Gastrocnemius medialis (tissue), 4 donors: ENCODE results near the gene PLA2G12A.

ENCODE experiments used
- POLR2A ChIP-seq, 2 donors: fragments of 450-650 bp; IDR thresholded peaks; one replicate each; pipeline ENCODE4 v1.6.1; 2017; ENCODE audit warnings: antibody characterized with exemption in 2 of 2, mild to moderate bottlenecking in 2 of 2, moderate library complexity in 2 of 2
- TF ChIP-seq, protein P1 (sequence below), 5 experiments: fragments of 450-650 bp in 3 of 5; fragments of 200-600 bp in 2 of 5; sonication (generic) in 2 of 5; IDR thresholded peaks in 4 of 5; conservative IDR thresholded peaks in 1 of 5; 1 replicate in 4 of 5; 2 replicates in 1 of 5; pipeline ENCODE4 v1.5.1; 2016 to 2019; ENCODE audit warnings: antibody characterized with exemption in 5 of 5, mild to moderate bottlenecking in 3 of 5, moderate library complexity in 3 of 5

DNA sequence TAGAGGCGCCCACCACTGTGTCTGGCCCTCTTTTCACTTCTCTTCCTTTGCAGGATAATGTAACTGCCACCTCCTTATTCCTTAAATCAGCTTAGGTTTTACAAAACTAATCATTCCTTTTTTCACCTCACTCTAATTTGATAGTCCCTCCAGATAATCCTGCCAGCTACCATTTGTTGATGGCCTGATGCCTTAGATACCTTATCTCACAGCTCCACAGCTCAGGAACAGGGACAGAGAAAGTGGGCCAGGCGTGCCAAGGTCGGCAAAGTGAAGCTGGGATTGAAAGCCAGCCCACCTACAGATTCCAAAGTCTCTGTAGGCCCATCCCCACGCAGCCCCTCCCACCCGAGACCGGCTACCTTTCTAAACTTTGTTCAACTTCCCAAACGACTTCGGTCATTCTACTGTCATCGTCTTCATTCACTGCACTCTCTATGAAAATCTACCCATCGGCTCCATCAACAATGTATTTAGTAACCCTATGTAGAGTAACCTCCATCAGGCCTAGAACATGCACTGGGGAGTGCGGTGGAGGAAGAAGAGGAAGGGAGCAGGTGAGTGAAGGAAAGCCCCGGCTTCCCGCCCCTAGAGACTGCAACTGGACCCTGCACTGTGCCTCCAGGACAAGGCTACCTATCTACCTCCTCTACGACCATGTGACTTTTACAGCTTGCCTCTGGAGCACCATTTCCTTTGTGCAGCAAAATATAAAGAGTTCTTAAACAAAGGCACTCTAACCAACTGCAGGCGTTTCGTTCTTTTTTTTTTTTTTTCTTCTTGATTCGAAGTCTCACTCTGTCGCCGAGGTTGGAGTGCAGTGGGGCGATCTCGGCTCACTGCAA lies 28.1 kb downstream of the PLA2G12A start:
- TF ChIP-seq, protein P1, sequence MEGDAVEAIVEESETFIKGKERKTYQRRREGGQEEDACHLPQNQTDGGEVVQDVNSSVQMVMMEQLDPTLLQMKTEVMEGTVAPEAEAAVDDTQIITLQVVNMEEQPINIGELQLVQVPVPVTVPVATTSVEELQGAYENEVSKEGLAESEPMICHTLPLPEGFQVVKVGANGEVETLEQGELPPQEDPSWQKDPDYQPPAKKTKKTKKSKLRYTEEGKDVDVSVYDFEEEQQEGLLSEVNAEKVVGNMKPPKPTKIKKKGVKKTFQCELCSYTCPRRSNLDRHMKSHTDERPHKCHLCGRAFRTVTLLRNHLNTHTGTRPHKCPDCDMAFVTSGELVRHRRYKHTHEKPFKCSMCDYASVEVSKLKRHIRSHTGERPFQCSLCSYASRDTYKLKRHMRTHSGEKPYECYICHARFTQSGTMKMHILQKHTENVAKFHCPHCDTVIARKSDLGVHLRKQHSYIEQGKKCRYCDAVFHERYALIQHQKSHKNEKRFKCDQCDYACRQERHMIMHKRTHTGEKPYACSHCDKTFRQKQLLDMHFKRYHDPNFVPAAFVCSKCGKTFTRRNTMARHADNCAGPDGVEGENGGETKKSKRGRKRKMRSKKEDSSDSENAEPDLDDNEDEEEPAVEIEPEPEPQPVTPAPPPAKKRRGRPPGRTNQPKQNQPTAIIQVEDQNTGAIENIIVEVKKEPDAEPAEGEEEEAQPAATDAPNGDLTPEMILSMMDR (IDR thresholded peaks at IDR 0.05 in 4 of 5, conservative IDR thresholded peaks at IDR 0.05 in 1 of 5) = no peak
- TF ChIP-seq POLR2A (IDR thresholded peaks at IDR 0.05) = no peak
